NCI-H2227 treated with DMSO at 0.1 percent for 48 hours (cell line): Measurements from ENCODE around the gene MYLK2.
A peak's percentile ranks its signal among the peaks of the same experiment; 100 is the strongest.

Experiments used
- DNase-seq: peaks from one replicate; lab custom pipeline; 2025; lab: John Stamatoyannopoulos, UW

The MYLK2 gene

GRCh38 chr20:31872406-31872805 is 53.2 kb downstream of the MYLK2 start:
- no peak for DNase-seq

DNA sequence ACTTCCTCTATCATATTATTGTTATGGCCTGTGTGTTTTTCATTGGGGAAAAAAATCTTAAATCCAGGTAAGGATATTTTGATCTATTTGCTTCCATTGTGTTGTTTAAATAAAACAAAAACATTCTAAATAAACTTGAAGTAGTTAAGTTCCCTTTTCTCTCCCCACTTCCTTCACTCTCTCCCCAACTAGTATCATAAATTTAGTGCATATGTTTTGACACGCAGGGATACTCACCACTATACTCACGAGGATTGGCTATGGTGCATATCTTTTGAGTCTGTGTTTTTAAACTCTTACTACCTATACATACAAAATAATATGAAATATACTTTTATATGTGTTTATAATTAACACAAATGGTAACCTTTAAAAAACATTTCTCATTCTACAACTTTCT is 56.5 kb downstream of the MYLK2 start:
- DNase-seq = no peak

GRCh38 chr20:31877684-31878083 is 58.5 kb downstream of the MYLK2 start:
- no peak for DNase-seq

- peak; percentile 96 for DNase-seq
Measured at GRCh38 chr20:31879143-31879987, 60.2 kb downstream of the MYLK2 start.

DNA sequence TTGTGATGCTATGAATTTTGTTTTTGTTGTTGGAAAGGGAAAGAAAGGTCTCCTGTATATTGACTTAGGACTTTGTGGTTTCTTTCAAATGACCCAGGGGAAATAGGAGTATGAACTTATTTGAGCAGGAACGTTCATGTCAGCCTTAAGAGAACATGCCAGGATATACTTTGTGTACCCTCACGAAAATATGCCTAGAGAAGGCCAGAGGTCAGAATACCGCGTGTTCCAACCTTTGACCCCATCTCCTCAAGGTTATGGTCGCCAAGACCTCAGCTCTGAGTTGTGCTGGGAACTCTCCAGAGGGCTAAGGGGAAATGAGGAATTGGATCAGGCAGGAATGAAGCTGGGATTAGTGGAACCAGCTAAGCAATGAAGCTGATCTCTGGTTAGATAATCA is 62.8 kb downstream of the MYLK2 start:
- DNase-seq = no peak

DNA sequence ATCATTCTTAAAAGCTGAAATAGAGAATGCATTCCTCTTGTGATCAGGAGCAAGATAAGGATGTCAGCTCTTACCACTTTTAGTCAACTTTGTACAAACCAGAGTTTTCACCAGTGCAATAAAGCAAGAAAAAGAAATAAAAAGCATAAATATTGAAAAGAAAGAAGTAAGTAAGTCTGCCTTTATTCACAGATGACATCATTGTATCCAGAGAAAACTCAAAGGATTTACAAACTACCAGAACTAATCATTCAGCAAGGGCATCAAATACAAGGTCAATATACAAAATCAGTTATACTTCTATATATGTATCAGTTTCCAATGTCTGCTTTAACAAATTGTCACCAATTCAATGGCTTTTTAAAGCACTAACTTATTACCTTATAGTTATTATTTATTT is 64.7 kb downstream of the MYLK2 start:
- no peak for DNase-seq
